ENCODE data around the gene TREM2. TPM values are rescaled to one million over a fixed set of nuclear protein-coding genes. Genes with fewer than 3 reads are reported as not detected.

TREM2 gene
- total RNA-seq, 2 experiments from 2014 or later: not detected

DNA sequence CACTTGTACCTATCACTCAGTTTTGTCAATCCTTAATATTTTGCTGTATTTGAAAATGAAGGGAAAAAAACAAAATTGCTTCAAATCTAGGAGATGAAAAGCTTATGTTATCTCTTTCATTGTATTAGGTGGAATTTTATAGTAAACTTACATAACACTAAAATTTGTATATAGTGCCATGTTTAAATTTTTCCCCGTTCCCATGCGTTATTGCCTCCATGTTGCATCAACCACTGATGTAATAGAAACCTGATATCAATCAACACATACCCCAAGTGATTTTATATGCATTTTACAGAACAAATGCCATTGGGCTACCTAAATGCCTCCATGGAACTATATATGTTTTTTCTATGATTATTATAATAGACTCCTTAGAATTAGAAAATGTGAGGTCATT is 14.8 kb upstream of the TREM2 start:
- peaks cover 7% of the 10 kb centered on the region for H3K4me1 Mint-ChIP-seq (ENCODE audit: low read depth)

DNA sequence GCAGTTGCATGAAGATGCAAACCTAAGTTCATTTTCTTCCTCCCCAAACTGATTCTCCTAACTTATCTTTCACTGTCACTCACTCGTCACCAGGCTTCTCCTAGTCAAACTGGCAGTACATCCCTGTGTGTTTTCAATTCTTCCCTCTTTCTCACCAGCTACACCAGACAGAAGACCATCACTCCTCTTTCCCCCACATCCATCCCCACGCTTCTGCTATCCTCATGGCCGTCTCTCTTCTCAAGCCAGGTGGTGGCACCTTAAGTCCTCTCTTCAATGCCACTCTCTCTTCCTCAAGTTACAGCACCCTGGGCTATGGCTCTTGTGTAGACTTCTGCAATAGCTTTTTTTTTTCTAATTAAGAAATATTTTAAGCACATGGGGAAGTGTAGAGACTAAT is 14.4 kb upstream of the TREM2 start:
- Histone ChIP-seq H3K36me3 (ENCODE audit: insufficient read depth, low read length) (no peaks in the 10 kb centered on the region), H3K27ac (ENCODE audit: low read depth in 1 of 2, low read length in 2 of 2) (no peak overlapping the region), H3K4me1 (ENCODE audit: insufficient read depth, low read length) (peaks cover 9% of the 10 kb centered on the region), H3K27me3 (ENCODE audit: control insufficient read depth in 1 of 2, insufficient read depth in 2 of 2, low read length in 2 of 2) (no peaks in the 10 kb centered on the region), H3K9me3 (ENCODE audit: control insufficient read depth in 1 of 2, insufficient read depth in 1 of 2, low read length in 2 of 2) (no peaks in the 10 kb centered on the region), H3K4me3 (ENCODE audit: low read length) (no peak overlapping the region)
- H3K36me3 Mint-ChIP-seq (ENCODE audit: low read depth): no peaks in the 10 kb centered on the region
- no peak overlapping the region for H3K27ac Mint-ChIP-seq
- intact Hi-C loops (cut with DNase I, micrococcal nuclease): no loop called here
- no peak for DNase-seq
- ChIA-PET CTCF (no interaction called here), POLR2A (no interaction called here)
- no peak overlapping the region for H3K4me3 Mint-ChIP-seq
- no peaks in the 10 kb centered on the region for H3K27me3 Mint-ChIP-seq
- H3K9me3 Mint-ChIP-seq: no peaks in the 10 kb centered on the region
- H3K4me1 Mint-ChIP-seq (ENCODE audit: low read depth): peaks cover 6% of the 10 kb centered on the region
- TF ChIP-seq, protein P1, sequence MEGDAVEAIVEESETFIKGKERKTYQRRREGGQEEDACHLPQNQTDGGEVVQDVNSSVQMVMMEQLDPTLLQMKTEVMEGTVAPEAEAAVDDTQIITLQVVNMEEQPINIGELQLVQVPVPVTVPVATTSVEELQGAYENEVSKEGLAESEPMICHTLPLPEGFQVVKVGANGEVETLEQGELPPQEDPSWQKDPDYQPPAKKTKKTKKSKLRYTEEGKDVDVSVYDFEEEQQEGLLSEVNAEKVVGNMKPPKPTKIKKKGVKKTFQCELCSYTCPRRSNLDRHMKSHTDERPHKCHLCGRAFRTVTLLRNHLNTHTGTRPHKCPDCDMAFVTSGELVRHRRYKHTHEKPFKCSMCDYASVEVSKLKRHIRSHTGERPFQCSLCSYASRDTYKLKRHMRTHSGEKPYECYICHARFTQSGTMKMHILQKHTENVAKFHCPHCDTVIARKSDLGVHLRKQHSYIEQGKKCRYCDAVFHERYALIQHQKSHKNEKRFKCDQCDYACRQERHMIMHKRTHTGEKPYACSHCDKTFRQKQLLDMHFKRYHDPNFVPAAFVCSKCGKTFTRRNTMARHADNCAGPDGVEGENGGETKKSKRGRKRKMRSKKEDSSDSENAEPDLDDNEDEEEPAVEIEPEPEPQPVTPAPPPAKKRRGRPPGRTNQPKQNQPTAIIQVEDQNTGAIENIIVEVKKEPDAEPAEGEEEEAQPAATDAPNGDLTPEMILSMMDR (IDR thresholded peaks at IDR 0.05): no peak
- no peak for ATAC-seq (ENCODE audit: poor library complexity)

More for the DNA sequence above, 14.8 kb upstream of the TREM2 start:
- DNase-seq: no peak
- ATAC-seq (ENCODE audit: poor library complexity): no peak
- Histone ChIP-seq H3K27me3 (ENCODE audit: control insufficient read depth in 1 of 2, insufficient read depth in 2 of 2, low read length in 2 of 2) (no peaks in the 10 kb centered on the region), H3K36me3 (ENCODE audit: insufficient read depth, low read length) (no peaks in the 10 kb centered on the region), H3K27ac (ENCODE audit: low read depth in 1 of 2, low read length in 2 of 2) (no peak overlapping the region), H3K4me3 (ENCODE audit: low read length) (no peak overlapping the region), H3K4me1 (ENCODE audit: insufficient read depth, low read length) (peaks cover 12% of the 10 kb centered on the region), H3K9me3 (ENCODE audit: control insufficient read depth in 1 of 2, insufficient read depth in 1 of 2, low read length in 2 of 2) (no peaks in the 10 kb centered on the region)
- no peak overlapping the region for H3K27ac Mint-ChIP-seq
- no peaks in the 10 kb centered on the region for H3K27me3 Mint-ChIP-seq
- TF ChIP-seq, protein P1 (IDR thresholded peaks at IDR 0.05): no peak
- H3K36me3 Mint-ChIP-seq (ENCODE audit: low read depth): no peaks in the 10 kb centered on the region
- ChIA-PET POLR2A (no interaction called here), CTCF (no interaction called here)
- intact Hi-C loops (cut with DNase I, micrococcal nuclease): no loop called here
- no peaks in the 10 kb centered on the region for H3K9me3 Mint-ChIP-seq
- no peak overlapping the region for H3K4me3 Mint-ChIP-seq

DNA sequence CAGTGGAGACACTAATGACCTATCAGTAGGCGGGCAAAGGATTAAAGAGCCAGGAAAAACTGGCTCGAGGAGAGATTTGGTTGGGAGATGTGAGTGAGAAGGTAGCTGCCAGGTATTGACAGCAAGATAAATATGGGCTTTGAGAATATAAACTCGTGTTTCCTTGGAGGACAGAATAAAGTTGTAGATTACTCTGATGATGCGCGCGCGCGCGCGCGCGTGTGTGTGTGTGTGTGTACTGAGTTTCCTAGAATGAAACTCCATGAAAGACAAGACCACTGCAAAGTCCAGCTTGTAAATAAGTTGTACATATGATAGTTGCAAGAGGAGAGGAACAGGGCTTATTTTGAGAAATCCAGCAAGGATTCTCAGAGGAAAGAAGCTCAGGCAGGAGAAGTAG is 13.3 kb upstream of the TREM2 start:
- no peaks in the 10 kb centered on the region for H3K27me3 ChIP-seq (ENCODE audit: control insufficient read depth in 1 of 2, insufficient read depth in 2 of 2, low read length in 2 of 2)
- no peak overlapping the region for H3K4me3 Mint-ChIP-seq
- no peaks in the 10 kb centered on the region for H3K36me3 Mint-ChIP-seq (ENCODE audit: low read depth)
- H3K27me3 Mint-ChIP-seq: no peaks in the 10 kb centered on the region
- TF ChIP-seq, protein P1 (IDR thresholded peaks at IDR 0.05): no peak
- H3K9me3 ChIP-seq (ENCODE audit: control insufficient read depth in 1 of 2, insufficient read depth in 1 of 2, low read length in 2 of 2): no peaks in the 10 kb centered on the region
- no peak overlapping the region for H3K4me3 ChIP-seq (ENCODE audit: low read length)
- CTCF ChIA-PET: no interaction called here
- POLR2A ChIA-PET: no interaction called here
- intact Hi-C loops (cut with DNase I, micrococcal nuclease): no loop called here
- no peak overlapping the region for H3K27ac ChIP-seq (ENCODE audit: low read depth in 1 of 2, low read length in 2 of 2)
- no peaks in the 10 kb centered on the region for H3K4me1 ChIP-seq (ENCODE audit: insufficient read depth, low read length)
- no peaks in the 10 kb centered on the region for H3K4me1 Mint-ChIP-seq (ENCODE audit: low read depth)
- DNase-seq (no peak), ATAC-seq (ENCODE audit: poor library complexity) (no peak)
- H3K27ac Mint-ChIP-seq: no peak overlapping the region
- no peaks in the 10 kb centered on the region for H3K9me3 Mint-ChIP-seq
- no peaks in the 10 kb centered on the region for H3K36me3 ChIP-seq (ENCODE audit: insufficient read depth, low read length)
